ENCODE results near the gene CAP2.

Gene CAP2

GRCh38 chr6:17392978-17393891 lies at the start of gene CAP2:
Gene CAP2 (plus strand): TSS chr6:17393595. CDS start chr6:17421556, 27,961 bp downstream.
- Histone ChIP-seq H3K9ac (ENCODE audit: low read depth in 1 of 2, low read length in 2 of 2) (peak within 1 kb of the TSS in 1 of 2 donors; percentile 56), H3K27me3 (ENCODE audit: control insufficient read depth in 2 of 2, insufficient read depth in 2 of 2, low read length in 2 of 2) (no peaks in the 10 kb centered on the region), H3K36me3 (ENCODE audit: control insufficient read depth in 2 of 2, insufficient read depth in 2 of 2, low read length in 2 of 2) (no peaks in the 10 kb centered on the region), H3K4me1 (ENCODE audit: control insufficient read depth in 2 of 2, insufficient read depth in 2 of 2, low read length in 2 of 2) (peaks cover 0 to 8% of the 10 kb centered on the region in 2 donors), H3K4me3 (ENCODE audit: low read length in 2 of 2) (peak within 1 kb of the TSS; percentile 72 to 74), H3K27ac (ENCODE audit: low read depth in 2 of 2, low read length in 2 of 2) (peak within 1 kb of the TSS in 1 of 2 donors; percentile 50), H3K9me3 (ENCODE audit: control insufficient read depth in 2 of 2, low read length in 2 of 2) (no peaks in the 10 kb centered on the region)

DNA sequence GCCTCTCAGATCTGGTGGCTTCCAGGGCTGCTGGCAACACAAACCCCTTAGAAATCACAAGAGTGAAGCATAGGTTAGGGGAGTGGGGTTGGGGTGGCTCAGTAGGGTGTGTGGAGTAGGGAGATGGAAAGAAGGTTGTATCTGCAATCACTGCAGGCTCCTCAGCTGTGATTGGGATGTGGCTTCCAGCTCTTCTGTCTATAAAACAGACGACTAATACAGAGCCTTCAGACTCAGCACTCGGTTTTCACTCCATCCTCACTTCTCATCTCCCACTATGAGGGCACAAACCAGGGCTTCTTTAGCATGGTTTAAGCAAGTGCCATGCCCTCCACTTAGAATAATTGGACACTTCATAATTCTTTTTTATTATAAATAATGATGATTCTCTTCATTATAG lies 46.4 kb upstream of the CAP2 start:
- H3K4me3 ChIP-seq (ENCODE audit: low read length in 2 of 2), result no peak overlapping the region
- H3K27ac ChIP-seq (ENCODE audit: low read depth in 2 of 2, low read length in 2 of 2), result no peak overlapping the region
- H3K27me3 ChIP-seq (ENCODE audit: control insufficient read depth in 2 of 2, insufficient read depth in 2 of 2, low read length in 2 of 2), result no peaks in the 10 kb centered on the region
- H3K9ac ChIP-seq (ENCODE audit: low read depth in 1 of 2, low read length in 2 of 2), result no peak overlapping the region
- no peaks in the 10 kb centered on the region for H3K9me3 ChIP-seq (ENCODE audit: control insufficient read depth in 2 of 2, low read length in 2 of 2)
- H3K36me3 ChIP-seq (ENCODE audit: control insufficient read depth in 2 of 2, insufficient read depth in 2 of 2, low read length in 2 of 2), result no peaks in the 10 kb centered on the region
- no peaks in the 10 kb centered on the region for H3K4me1 ChIP-seq (ENCODE audit: control insufficient read depth in 2 of 2, insufficient read depth in 2 of 2, low read length in 2 of 2)

DNA sequence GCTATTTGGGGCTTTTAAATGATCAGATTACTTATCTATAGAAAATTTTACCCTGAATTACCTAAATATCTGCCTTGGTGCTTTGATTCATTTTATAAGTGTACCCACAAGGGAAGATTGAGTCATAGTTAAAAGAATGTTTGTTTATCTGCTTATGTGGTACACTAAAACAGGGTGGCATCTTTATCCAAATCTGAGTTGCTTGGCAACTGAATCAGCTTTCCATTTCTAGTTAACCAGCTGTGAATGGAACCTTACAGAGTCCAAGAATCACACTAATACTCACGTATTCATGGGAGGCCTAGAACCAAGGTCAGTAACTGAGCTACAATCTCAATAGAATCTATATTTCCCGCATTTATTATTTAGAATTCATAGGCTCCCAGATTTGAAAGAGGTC lies 44.0 kb upstream of the CAP2 start:
- H3K36me3 ChIP-seq (ENCODE audit: control insufficient read depth in 2 of 2, insufficient read depth in 2 of 2, low read length in 2 of 2), result no peaks in the 10 kb centered on the region
- H3K27ac ChIP-seq (ENCODE audit: low read depth in 2 of 2, low read length in 2 of 2), result no peak overlapping the region
- no peaks in the 10 kb centered on the region for H3K27me3 ChIP-seq (ENCODE audit: control insufficient read depth in 2 of 2, insufficient read depth in 2 of 2, low read length in 2 of 2)
- H3K4me3 ChIP-seq (ENCODE audit: low read length in 2 of 2), result no peak overlapping the region
- H3K9ac ChIP-seq (ENCODE audit: low read depth in 1 of 2, low read length in 2 of 2), result no peak overlapping the region
- peaks cover 0 to under 1% of the 10 kb centered on the region in 2 donors for H3K4me1 ChIP-seq (ENCODE audit: control insufficient read depth in 2 of 2, insufficient read depth in 2 of 2, low read length in 2 of 2)
- H3K9me3 ChIP-seq (ENCODE audit: control insufficient read depth in 2 of 2, low read length in 2 of 2), result no peaks in the 10 kb centered on the region

DNA sequence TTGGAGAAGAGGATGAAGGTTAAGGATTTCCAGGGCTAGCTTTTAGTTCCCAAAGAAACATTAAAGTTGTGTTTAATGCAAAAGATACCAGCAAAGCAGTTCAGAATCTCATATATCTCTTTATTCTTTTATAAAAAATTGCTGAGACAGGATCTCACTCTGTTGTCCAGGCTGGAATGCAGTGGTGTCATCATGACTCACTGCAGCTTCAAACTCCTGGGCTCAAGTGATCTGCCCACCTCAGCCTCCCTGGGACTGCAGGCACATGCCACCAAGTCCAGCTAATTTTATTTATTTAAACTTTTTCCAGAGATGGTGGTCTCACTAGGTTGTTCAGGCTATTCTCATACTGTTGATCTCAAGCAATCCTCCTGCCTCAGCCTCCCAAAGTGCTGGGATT lies 41.1 kb upstream of the CAP2 start:
- H3K27me3 ChIP-seq (ENCODE audit: control insufficient read depth in 2 of 2, insufficient read depth in 2 of 2, low read length in 2 of 2), result no peaks in the 10 kb centered on the region
- no peak overlapping the region for H3K27ac ChIP-seq (ENCODE audit: low read depth in 2 of 2, low read length in 2 of 2)
- peaks cover 0 to 7% of the 10 kb centered on the region in 2 donors for H3K4me1 ChIP-seq (ENCODE audit: control insufficient read depth in 2 of 2, insufficient read depth in 2 of 2, low read length in 2 of 2)
- H3K36me3 ChIP-seq (ENCODE audit: control insufficient read depth in 2 of 2, insufficient read depth in 2 of 2, low read length in 2 of 2), result no peaks in the 10 kb centered on the region
- no peak overlapping the region for H3K9ac ChIP-seq (ENCODE audit: low read depth in 1 of 2, low read length in 2 of 2)
- H3K4me3 ChIP-seq (ENCODE audit: low read length in 2 of 2), result no peak overlapping the region
- H3K9me3 ChIP-seq (ENCODE audit: control insufficient read depth in 2 of 2, low read length in 2 of 2), result no peaks in the 10 kb centered on the region

GRCh38 chr6:17353440-17354175 lies 39.8 kb upstream of the CAP2 start:
- H3K4me3 ChIP-seq (ENCODE audit: low read length in 2 of 2), result no peak overlapping the region
- H3K36me3 ChIP-seq (ENCODE audit: control insufficient read depth in 2 of 2, insufficient read depth in 2 of 2, low read length in 2 of 2), result no peaks in the 10 kb centered on the region
- peaks cover 0 to 7% of the 10 kb centered on the region in 2 donors for H3K4me1 ChIP-seq (ENCODE audit: control insufficient read depth in 2 of 2, insufficient read depth in 2 of 2, low read length in 2 of 2)
- no peaks in the 10 kb centered on the region for H3K27me3 ChIP-seq (ENCODE audit: control insufficient read depth in 2 of 2, insufficient read depth in 2 of 2, low read length in 2 of 2)
- H3K9me3 ChIP-seq (ENCODE audit: control insufficient read depth in 2 of 2, low read length in 2 of 2), result no peaks in the 10 kb centered on the region
- H3K27ac ChIP-seq (ENCODE audit: low read depth in 2 of 2, low read length in 2 of 2), result no peak overlapping the region
- H3K9ac ChIP-seq (ENCODE audit: low read depth in 1 of 2, low read length in 2 of 2), result no peak overlapping the region

DNA sequence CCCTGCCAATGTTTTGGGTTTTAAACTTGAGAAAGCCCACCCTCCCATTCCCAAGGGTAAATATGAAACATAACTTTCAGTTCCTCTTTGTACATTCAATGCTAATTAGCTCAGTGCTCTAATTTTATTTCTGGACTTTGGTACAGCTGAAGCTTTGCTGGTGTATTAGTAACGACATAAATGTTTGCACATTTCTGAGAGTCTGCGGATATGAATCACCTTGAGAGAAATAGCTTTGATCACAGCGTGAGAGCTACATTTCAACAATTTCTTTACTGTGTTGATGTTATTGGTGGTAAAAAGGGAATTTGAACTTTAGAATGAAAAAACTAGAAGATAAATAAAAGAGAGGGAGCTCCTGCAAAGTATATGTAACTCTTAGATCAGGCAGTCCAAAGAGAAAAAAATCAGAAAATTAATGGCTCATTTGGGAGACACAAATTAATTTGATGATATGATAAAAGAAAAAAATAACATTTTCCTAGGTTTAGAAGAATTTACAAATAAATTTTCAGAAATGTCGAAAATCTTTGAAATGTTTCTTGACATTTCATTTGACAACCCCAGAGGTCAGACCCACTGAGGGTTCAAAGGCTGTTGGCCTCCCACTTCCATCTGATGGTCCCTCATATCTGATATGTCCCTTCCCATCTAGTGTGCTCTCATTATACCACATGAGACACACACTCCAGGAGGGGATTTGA lies 38.5 kb upstream of the CAP2 start:
- H3K9ac ChIP-seq (ENCODE audit: low read depth in 1 of 2, low read length in 2 of 2), result no peak overlapping the region
- H3K27ac ChIP-seq (ENCODE audit: low read depth in 2 of 2, low read length in 2 of 2), result no peak overlapping the region
- no peaks in the 10 kb centered on the region for H3K9me3 ChIP-seq (ENCODE audit: control insufficient read depth in 2 of 2, low read length in 2 of 2)
- H3K4me1 ChIP-seq (ENCODE audit: control insufficient read depth in 2 of 2, insufficient read depth in 2 of 2, low read length in 2 of 2), result peaks cover 0 to 7% of the 10 kb centered on the region in 2 donors
- no peaks in the 10 kb centered on the region for H3K36me3 ChIP-seq (ENCODE audit: control insufficient read depth in 2 of 2, insufficient read depth in 2 of 2, low read length in 2 of 2)
- no peak overlapping the region for H3K4me3 ChIP-seq (ENCODE audit: low read length in 2 of 2)
- no peaks in the 10 kb centered on the region for H3K27me3 ChIP-seq (ENCODE audit: control insufficient read depth in 2 of 2, insufficient read depth in 2 of 2, low read length in 2 of 2)

- Histone ChIP-seq H3K9ac (ENCODE audit: low read depth in 1 of 2, low read length in 2 of 2) (no peak overlapping the region), H3K36me3 (ENCODE audit: control insufficient read depth in 2 of 2, insufficient read depth in 2 of 2, low read length in 2 of 2) (no peaks in the 10 kb centered on the region), H3K27me3 (ENCODE audit: control insufficient read depth in 2 of 2, insufficient read depth in 2 of 2, low read length in 2 of 2) (no peaks in the 10 kb centered on the region), H3K4me1 (ENCODE audit: control insufficient read depth in 2 of 2, insufficient read depth in 2 of 2, low read length in 2 of 2) (peaks cover 0 to 7% of the 10 kb centered on the region in 2 donors), H3K9me3 (ENCODE audit: control insufficient read depth in 2 of 2, low read length in 2 of 2) (no peaks in the 10 kb centered on the region), H3K27ac (ENCODE audit: low read depth in 2 of 2, low read length in 2 of 2) (no peak overlapping the region), H3K4me3 (ENCODE audit: low read length in 2 of 2) (no peak overlapping the region)
Observed at GRCh38 chr6:17355404-17355774, 38.0 kb upstream of the CAP2 start.

DNA sequence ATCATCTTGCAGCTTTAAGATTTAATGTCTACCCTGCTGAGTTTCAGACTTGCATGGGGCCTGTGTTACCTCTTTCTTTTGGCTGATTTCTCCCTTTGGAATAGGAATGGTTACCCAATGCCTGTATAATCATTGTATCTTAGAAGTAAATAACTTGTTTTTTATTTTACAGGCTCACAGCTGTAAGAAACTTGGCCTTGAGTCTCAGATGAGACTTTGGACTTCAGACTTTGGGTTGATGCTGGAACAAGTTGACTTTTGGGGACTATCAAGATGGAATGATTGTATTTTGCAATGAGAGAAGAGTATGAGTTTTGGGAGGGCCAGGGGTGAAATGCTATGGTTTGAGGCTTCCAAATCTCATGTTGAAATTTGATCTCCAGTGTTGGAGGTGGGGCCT lies 34.9 kb upstream of the CAP2 start:
- H3K4me3 ChIP-seq (ENCODE audit: low read length in 2 of 2), result no peak overlapping the region
- H3K9ac ChIP-seq (ENCODE audit: low read depth in 1 of 2, low read length in 2 of 2), result no peak overlapping the region
- no peak overlapping the region for H3K27ac ChIP-seq (ENCODE audit: low read depth in 2 of 2, low read length in 2 of 2)
- H3K36me3 ChIP-seq (ENCODE audit: control insufficient read depth in 2 of 2, insufficient read depth in 2 of 2, low read length in 2 of 2), result no peaks in the 10 kb centered on the region
- H3K9me3 ChIP-seq (ENCODE audit: control insufficient read depth in 2 of 2, low read length in 2 of 2), result no peaks in the 10 kb centered on the region
- peaks cover 0 to 7% of the 10 kb centered on the region in 2 donors for H3K4me1 ChIP-seq (ENCODE audit: control insufficient read depth in 2 of 2, insufficient read depth in 2 of 2, low read length in 2 of 2)
- no peaks in the 10 kb centered on the region for H3K27me3 ChIP-seq (ENCODE audit: control insufficient read depth in 2 of 2, insufficient read depth in 2 of 2, low read length in 2 of 2)

GRCh38 chr6:17360564-17360963 lies 32.8 kb upstream of the CAP2 start:
- no peak overlapping the region for H3K4me3 ChIP-seq (ENCODE audit: low read length in 2 of 2)
- H3K9me3 ChIP-seq (ENCODE audit: control insufficient read depth in 2 of 2, low read length in 2 of 2), result no peaks in the 10 kb centered on the region
- no peak overlapping the region for H3K9ac ChIP-seq (ENCODE audit: low read depth in 1 of 2, low read length in 2 of 2)
- no peak overlapping the region for H3K27ac ChIP-seq (ENCODE audit: low read depth in 2 of 2, low read length in 2 of 2)
- H3K4me1 ChIP-seq (ENCODE audit: control insufficient read depth in 2 of 2, insufficient read depth in 2 of 2, low read length in 2 of 2), result no peaks in the 10 kb centered on the region
- H3K36me3 ChIP-seq (ENCODE audit: control insufficient read depth in 2 of 2, insufficient read depth in 2 of 2, low read length in 2 of 2), result no peaks in the 10 kb centered on the region
- H3K27me3 ChIP-seq (ENCODE audit: control insufficient read depth in 2 of 2, insufficient read depth in 2 of 2, low read length in 2 of 2), result no peaks in the 10 kb centered on the region

DNA sequence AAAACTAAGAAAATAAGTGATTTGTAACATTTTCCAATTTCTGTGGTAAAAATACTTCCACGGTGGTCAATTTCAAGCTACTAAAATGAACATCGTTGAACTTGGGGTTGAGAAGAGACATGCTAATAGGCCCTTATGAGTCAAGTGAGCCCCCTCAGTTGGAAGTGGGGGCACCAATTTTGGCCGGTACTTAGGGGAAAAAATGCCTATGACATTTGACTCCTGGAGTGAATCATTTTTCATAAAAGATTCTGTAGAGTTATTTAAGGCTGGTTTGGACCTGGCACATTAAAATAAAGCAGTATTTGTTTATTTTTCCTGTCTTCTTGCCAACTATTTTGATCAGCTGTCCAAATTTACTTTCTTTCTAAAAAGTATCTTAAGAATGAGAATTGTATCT lies 32.4 kb upstream of the CAP2 start:
- Histone ChIP-seq H3K36me3 (ENCODE audit: control insufficient read depth in 2 of 2, insufficient read depth in 2 of 2, low read length in 2 of 2) (no peaks in the 10 kb centered on the region), H3K4me1 (ENCODE audit: control insufficient read depth in 2 of 2, insufficient read depth in 2 of 2, low read length in 2 of 2) (no peaks in the 10 kb centered on the region), H3K27ac (ENCODE audit: low read depth in 2 of 2, low read length in 2 of 2) (no peak overlapping the region), H3K27me3 (ENCODE audit: control insufficient read depth in 2 of 2, insufficient read depth in 2 of 2, low read length in 2 of 2) (no peaks in the 10 kb centered on the region), H3K9me3 (ENCODE audit: control insufficient read depth in 2 of 2, low read length in 2 of 2) (no peaks in the 10 kb centered on the region), H3K4me3 (ENCODE audit: low read length in 2 of 2) (no peak overlapping the region), H3K9ac (ENCODE audit: low read depth in 1 of 2, low read length in 2 of 2) (no peak overlapping the region)

Measured in mucosa of rectum (tissue), 2 donors.